AG09309 (cell line): ENCODE measurements around the gene TNS4.

Experiments
- DNase-seq: peaks from one replicate; pipeline ENCODE4 v3.0.0-alpha.2; 2010; ENCODE audit warnings: low read depth
- H3K4me3 ChIP-seq: 2 replicates; pipeline ENCODE4 v1.5.1; 2011; ENCODE audit warnings: mild to moderate bottlenecking, low read depth, low read length, moderate library complexity; ENCODE audit not compliant: control insufficient read depth
- CTCF ChIP-seq: IDR thresholded peaks from 2 replicates; pipeline ENCODE4 v1.5.1; 2011; ENCODE audit warnings: mild to moderate bottlenecking, low read depth, low read length, inconsistent platforms; ENCODE audit not compliant: insufficient read depth, control insufficient read depth; ENCODE audit errors: missing control alignments

Gene TNS4

DNA sequence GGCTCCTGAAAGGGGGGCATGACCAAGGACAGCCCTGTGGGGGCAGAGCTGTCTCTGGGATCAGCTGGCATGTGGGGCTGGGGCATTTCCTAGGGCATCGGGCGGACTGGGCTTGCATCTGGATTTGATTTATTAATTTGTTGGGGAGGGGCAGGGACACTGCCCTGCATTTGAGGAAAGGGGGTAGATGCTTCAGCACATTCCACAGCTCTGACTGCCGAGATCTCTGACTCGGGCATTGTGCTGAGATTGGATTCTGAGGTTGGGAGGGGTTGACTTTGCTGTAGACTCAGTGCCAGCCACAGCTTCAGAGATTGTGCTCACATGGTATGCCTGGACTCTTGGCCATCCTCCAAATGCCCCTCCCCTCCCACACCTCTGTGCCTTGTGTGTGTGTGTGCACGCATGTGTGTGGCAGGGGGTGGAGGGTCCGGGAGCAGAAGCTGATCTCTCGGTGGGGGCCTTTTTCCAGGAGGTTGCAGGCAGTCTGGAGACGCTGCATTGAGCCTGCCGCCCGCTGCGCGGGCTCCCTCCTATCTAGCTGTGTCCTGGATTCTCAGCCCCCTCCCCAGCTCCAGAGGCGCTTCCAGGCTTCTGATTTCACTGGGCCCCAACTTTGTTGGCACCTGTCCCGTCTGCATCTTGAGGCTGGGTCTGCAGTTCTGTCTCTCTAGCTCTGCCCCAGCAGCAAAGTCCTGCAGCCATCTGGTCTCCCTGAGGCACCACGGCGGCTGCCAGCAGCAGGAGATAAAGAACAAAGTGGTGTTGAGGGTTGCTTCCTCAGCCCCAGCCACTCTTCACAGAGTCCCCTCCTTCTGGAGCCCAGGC lies 43.2 kb downstream of the TNS4 start:
- H3K4me3 ChIP-seq, result no peak overlapping the region
- DNase-seq, result peak; percentile 83
- no peak for TF ChIP-seq CTCF

GRCh38 chr17:40457369-40457768 lies 44.1 kb downstream of the TNS4 start:
- no peak for DNase-seq

DNA sequence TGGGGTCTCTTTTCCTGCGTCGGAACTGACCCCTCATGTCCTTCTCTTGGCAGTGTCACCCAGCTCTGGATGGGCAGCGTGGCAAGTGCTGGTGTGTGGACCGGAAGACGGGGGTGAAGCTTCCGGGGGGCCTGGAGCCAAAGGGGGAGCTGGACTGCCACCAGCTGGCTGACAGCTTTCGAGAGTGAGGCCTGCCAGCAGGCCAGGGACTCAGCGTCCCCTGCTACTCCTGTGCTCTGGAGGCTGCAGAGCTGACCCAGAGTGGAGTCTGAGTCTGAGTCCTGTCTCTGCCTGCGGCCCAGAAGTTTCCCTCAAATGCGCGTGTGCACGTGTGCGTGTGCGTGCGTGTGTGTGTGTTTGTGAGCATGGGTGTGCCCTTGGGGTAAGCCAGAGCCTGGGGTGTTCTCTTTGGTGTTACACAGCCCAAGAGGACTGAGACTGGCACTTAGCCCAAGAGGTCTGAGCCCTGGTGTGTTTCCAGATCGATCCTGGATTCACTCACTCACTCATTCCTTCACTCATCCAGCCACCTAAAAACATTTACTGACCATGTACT lies 44.9 kb downstream of the TNS4 start:
- no peak for DNase-seq

More at GRCh38 chr17:40457369-40457768, 44.1 kb downstream of the TNS4 start:
- TF ChIP-seq CTCF, result no peak
- H3K4me3 ChIP-seq, result no peak overlapping the region

GRCh38 chr17:40454613-40454995 lies 46.8 kb downstream of the TNS4 start:
- H3K4me3 ChIP-seq, result no peak overlapping the region
- DNase-seq, result no peak
- no peak for TF ChIP-seq CTCF

More for the DNA sequence above, 44.9 kb downstream of the TNS4 start:
- H3K4me3 ChIP-seq, result no peak overlapping the region
- TF ChIP-seq CTCF, result no peak

GRCh38 chr17:40453881-40454612 lies 47.4 kb downstream of the TNS4 start:
- DNase-seq, result no peak
- no peak overlapping the region for H3K4me3 ChIP-seq

More at GRCh38 chr17:40453881-40454612, 47.4 kb downstream of the TNS4 start:
- TF ChIP-seq CTCF, result no peak
